ENCODE data around the gene TMCO4.
"Not testable (repeated sequence)": the region's sequence is repeated elsewhere in the genome, so short reads cannot be mapped to it uniquely, and the experiment has no call there.

Gene TMCO4

DNA sequence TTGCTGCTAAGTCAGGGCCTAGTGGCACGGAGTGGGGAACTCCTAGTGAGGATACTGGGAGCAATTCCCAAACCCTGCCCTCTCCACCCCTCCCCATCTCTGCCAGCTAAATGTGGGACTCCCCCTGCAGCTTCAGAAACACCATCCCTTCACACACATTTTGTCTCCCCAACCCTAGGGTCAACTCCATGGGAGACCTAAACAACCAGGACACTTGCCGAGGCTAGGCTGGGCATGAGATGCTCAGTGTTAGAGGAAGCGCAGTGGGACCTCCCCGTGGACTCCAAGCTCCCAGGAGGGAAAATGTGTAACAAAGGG lies 13.9 kb upstream of the TMCO4 start:
- no peak for DNase-seq

DNA sequence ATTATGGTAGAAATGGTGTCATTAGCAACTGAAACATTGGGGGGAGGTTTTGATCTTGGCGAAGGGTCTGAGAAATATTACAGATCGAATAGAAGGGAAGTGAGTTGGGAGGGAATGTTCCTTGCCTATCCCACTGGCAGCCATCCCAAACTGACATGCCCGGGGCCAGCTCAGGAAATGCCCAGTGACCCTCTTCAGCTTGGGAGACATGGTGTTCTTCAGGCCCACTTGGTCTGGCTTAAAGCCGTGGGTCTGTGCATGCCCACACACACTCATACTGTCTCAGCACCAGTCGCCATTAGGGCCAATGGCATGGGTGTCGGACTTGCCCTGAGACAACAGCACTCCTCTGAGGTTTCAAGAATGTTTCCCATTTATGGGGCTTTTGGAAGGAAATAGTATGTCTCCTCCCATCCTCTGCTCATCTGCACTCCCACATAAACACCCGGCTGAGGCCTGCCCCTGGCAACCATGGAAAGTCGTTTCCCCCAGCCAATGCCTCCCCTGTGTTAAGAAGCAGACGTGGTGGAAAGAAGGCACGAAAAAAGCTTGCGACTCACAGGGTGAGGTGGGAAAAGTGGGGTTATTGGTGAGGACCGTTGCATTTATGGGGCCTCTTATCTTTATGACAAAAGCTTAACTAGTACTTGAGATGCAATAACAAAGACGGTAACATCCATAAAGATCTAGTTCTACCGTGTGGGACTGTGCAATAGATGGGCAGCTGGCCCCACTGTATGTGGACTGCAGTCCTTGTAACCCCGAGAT lies 13.3 kb upstream of the TMCO4 start:
- DNase-seq, result no peak

DNA sequence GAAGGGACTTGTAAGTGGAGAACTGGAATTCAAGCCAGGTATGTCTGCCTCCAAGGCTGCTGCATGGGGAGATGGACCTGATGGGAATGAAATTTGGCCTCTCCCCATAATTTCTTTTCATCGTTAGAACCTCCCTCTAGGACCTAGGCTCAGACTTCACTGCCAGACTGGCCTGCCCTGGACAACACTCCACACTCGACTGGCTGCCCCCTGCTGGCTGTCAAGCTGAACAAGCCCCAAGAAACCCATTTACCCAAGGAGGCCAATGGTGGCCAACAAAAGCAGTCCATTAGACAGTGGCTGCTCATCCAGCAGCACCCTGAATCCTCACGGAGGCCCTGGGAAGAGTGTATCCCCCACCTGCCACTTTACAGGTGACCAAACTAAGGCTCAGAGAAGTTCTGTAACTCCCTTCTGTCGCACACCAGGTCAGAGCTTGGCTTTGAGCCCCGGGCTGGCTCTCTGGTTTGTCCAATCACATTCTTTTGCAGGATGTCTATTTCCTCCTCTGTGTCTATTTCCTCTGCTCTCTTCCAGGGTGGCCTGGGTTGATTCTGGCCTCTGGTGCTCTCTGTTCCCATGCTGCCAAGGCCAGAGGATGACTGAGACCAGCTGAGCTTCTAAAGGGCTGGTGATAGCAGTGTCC lies 11.6 kb upstream of the TMCO4 start:
- peak in 1 of 56 donors; percentile 7 for DNase-seq

DNA sequence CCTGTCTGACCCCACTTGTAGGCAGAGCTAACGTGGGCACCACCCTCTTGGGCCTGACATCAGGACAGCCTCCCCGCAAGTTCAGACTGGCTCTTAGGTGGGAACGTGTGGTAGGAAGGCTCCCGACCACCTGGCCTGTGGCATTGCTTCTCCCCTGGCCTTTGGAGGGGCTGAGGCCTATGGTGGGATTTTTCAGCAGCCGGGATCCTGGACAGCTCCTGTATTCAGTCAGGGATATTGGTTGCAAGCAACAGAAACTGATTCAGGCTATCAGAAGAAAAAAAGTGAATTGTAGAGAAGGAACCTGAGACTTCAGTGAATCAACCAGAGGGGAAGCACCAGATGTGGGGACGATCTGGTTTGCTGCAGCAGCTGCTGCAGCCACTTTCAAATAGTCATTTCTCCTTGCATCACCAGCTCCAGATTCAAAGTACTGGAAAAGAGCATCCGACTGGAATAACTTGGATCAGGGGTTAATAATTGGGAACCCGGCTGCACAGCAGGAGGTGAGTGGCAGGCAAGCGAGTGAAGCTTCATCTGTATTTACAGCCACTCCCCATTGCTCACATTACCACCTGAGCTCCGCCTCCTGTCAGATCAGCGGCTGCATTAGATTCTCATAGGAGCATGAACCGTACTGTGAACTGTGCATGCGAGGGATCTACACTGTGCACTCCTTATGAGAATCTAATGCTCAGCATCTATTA lies 9.5 kb upstream of the TMCO4 start:
- no peak for DNase-seq

DNA sequence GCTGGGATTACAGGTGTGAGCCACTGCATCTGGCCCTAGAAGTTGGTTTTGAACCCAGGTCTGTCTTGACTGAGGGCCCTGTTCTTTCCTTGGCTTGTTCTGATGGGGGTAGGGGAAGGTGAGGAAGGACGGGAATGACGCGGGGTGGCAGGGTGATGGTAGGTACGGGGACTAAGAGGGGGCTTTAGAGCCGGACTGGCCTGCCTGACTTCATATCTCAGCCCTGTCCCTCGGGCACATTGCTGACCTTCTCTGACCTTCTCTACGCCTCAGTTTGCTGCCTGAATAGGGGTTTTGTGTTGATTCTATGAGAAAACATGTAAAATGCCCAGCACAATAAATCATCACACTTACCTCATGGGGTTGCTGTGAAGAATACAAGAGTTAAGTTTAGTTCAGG lies 8.6 kb upstream of the TMCO4 start:
- no peak for DNase-seq

DNA sequence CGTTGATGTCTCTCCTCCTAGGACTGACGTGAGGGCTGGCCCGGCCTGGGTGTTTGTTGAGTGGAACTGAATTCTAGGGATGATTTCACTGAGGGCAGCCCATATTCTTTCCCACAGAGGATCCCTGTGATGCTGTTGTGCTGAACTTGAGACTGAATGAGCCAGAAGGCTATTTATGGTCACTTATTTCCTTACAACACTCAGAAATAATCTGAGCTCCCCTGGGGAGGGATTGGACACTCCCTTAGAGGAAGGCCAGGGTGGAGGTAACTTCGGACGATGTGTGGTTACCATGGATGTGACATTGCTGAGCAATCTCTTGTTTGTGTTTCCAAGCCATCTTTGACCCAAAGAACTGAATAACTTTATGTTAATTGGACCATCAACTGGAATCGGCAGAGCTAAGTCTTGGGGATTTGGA lies 5.1 kb upstream of the TMCO4 start:
- DNase-seq, result no peak

DNA sequence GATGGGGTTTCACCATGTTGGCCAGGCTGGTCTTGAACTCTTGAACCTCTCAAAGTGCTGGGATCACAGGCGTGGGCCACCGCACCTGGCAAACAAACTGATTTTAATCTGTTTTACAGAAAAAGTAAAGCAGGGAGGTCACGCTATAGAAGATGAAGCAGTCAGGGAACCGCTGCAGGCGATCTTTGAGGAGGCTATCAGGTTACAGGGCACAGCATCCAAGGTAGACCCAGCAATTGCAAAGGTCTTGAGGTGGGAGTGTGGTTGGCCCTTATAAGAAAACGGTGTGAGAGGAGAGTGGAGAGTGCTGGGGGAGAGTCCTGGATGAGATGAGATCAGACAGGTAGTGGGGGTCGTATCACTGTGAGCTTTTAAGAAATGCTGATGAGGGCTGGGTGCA lies 2.6 kb upstream of the TMCO4 start:
- no peak for DNase-seq

DNA sequence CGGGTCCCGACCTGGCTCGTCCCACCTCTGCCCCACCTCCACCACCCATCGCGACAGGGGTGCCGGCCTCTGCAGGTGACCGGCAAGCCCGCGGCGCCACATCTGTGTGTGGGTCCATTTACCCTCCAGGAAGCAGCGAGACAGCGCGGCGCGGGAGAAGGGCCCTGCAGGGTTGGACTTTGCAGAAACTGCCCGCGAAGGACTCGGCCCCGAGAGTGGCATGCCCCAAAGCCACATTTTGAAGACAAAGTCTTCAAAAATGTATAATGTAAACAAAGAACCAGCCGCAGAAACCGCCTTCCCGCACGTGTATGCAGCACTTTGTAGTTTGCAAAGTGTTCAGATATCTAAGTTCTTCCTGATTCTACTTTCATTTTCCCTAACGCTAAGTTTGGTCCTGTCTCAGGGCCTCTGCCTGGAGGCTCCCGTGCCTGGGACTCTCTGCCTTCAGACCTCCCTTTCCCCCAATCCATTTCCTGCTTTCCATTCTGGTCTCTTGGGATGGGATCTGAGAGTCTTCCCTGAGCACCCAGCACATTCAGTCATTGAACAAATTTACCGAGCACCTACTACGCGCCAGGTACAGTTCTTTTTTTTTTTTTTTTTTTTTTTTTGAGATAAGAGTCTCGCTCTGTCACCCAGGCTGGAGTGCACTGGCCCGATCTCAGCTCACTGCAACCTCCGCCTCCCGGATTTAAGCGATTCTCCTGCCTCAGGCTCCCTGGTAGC lies 524 bp upstream of the TMCO4 start:
- DNase-seq, result peak in 4 of 56 donors; percentile 1 to 20 (median 4)

DNA sequence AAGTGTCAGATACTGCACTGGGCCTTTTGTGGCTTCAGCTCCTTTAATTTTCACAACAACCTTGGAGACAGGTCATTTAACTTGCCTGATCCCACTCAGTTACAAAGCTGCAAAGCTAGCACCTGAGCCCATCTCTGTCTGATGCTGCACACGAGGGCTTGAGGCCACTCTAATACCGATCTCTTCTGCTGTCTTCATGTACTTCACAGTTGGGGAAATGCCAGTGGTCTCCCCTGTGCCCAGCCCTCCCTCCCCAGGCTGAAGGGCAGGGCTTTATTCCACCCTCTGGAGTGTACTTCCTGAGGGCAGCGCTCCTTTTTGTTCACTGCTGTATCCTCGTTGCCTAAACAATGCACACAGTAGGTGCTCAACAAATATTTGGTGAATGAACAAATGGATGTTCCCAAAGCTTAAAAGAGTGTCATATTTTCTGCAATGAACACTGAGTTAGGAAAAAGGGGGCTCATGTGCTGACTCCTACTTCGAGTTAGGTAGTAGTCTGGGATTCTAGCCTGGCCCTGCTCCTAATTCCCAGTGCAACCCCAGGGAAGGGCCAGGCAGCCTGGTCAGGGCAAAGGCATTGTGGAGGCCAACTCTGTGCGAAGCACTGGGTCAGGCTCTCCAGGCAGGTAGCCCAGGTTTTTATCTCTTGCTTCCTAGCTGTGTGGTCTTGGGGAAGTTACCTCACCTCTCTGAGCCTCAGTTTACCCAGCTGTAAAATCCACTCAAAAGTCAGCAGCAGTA lies 1.1 kb downstream of the TMCO4 start:
- DNase-seq, result no peak

DNA sequence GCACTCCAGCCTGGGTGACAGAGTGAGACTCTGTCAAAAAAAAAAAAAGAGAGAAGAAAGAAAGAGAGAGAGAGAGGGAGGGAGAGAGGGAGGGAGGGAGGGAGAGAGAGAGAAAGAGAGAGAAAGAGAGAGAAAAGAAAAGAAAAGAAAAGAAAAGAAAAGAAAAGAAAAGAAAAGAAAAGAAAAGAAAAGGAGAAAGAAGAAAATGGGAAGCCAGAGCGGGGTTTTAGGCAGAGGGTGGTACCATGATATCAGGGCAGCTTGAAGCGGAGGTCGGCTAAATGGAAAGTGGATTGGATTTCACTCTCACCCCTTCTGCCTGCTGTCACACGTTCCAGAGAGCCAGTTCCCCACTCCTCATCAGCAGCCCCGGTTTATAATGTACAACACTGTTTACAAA lies 1.9 kb downstream of the TMCO4 start:
- DNase-seq, result no peak

DNA sequence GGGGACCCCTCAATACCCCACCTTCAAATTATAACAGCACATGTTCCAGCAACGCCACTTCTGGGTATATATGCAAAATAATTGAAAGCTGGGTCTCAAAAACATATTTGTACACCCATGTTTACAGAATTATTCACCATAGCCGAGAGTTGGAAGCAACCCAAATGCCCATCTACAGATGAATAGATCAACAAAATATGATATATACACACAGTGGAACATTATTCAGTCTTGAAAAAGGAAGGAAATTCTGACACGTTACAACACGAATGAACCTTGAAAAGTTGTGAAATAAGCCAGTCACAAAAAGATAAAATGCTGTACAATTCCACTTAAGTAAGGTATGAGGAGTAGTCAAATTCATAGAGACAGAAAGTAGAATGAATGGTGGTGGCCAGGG lies 5.1 kb downstream of the TMCO4 start:
- DNase-seq, result no peak

DNA sequence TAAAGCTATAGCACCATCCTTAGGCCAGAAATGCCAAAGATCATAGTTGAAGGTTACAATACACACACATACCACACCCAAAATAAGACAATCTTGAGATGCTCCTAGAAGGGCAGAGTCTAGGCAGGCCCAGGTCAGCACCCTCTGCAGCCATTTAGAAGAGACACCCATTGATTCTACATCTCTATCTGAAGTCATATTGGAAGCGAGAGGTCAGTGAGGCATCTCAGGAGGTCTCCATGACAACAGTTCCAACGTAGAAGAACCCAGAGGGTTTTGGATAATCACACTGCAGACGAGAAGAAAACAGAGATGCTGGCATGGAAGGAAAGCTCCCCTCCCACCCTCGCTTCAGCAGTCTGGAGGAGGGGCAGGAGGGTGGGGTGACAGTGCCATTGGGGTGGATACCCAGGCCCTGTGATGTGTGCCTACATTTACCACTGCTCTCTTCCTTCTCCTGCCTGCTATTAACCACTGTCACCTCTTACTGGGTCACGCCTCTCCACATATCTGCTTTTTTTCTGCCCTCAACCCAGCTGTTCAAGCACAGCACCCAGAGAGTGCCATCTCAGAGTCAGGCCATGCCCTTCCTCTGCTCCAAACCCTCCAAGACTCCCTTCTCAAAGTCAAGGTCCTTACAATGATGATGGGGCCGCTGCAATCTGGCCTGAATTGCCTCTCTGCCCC lies 6.2 kb downstream of the TMCO4 start:
- DNase-seq, result no peak

DNA sequence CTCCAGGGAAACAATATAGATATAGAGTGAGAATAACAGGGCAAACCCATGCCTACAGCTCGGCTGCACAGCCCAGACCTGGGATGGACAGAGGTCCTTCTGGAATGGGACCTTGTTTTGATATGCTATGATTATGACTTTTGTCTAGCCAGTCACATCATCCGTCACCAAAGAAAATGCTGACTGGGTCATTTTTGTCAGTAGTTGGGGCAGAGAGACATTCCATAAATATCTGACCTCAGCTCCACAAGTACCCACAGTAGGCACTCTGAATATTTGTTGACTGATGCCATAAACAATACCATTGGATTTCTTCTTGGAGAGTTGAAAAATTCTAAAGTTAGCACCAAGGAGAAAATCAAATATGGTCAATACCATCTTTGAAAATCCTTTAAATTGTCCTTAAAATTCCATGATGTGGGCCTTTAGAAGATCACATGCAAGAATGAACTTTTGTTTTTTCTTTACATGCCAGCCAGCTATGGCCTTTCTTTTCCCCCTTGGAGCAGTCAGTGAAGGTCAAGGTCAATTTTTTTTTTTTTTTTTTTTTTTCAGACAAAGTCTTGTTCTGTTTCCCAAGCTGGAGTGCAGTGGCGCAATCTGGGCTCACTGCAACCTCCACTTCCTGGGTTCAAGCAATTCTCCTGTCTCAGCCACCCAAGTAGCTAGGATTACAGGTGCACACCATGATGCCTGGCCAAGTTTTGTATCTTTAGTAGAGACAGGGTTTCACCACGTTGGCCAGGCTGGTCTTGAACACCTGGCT lies 7.3 kb downstream of the TMCO4 start:
- no peak for DNase-seq

DNA sequence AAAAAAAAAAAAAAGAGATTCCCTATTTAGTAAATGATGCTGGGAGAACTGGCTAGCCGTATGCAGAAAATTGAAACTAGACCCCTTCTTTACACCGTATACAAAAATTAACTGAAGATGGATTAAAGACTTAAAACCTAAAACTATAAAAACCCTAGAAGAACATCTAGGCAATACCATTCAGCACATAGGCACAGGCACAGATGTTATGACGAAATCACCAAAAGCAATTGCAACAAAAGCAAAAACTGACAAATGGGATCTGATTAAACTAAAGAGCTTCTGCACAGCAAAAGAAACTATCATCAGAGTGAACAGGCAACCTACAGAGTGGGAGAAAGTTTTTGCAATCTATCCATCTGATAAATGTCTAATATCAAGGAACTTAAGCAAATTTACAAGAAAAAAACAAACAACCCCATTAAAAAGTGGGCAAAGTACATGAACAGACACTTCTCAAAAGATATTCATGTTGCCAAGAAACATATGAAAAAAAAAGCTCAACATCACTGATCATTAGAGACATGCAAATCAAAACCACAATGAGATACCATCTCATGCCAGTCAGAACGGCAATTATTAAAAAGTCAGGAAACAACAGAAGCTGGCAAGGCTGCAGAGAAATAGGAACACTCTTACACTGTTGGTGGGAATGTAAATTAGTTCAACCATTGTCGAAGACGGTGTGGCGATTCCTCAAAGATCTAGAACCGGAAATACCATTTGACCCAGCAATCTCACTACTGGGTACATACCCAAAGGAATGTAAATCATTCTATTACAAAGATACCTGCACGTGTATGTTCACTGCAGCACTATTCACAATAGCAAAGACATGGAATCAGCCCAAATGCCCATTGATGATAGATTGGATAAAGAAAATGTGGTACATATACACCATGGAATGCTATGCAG lies 9.4 kb downstream of the TMCO4 start:
- not testable (repeated sequence) for DNase-seq

DNA sequence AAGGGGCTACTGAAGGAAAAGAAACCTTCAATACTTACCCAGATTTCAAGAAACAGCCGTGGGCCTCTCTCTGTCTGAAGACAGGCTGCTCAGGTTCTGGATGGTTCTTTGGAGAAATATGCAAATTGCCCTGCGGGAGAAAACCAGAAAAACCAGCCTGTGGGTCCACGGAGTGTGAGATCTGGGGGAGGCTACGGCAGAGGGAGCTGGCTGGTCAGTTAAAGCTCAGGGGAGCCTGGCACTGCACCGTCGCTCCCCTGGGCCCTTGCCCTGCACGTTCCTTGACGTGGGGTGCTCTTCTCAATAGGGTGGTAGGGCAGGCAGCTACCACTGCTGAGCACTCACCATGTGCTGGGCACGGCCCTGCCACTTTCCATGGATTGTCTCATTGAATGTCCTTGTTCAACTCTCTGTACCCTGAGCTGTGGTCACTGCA lies 12.7 kb downstream of the TMCO4 start:
- DNase-seq, result no peak

DNA sequence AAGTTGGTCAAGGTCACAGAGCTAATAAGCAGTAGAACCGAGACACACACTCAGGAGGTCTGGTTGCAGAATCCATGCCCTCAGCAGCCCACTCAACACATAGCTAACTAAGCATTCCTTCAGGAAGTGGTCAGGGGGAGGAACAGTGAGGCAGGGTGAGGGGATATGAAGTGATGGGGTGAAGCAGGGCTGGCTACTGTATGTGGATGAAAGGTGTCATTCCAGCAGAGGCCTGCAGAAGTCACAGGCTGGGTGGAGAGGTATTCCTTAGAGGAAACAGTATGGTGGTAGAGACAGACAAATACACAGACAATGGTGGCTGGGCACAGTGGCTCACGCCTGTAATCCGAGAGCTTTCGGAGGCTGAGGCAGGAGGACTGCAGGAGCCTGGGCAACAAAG lies 14.1 kb downstream of the TMCO4 start:
- no peak for DNase-seq

DNA sequence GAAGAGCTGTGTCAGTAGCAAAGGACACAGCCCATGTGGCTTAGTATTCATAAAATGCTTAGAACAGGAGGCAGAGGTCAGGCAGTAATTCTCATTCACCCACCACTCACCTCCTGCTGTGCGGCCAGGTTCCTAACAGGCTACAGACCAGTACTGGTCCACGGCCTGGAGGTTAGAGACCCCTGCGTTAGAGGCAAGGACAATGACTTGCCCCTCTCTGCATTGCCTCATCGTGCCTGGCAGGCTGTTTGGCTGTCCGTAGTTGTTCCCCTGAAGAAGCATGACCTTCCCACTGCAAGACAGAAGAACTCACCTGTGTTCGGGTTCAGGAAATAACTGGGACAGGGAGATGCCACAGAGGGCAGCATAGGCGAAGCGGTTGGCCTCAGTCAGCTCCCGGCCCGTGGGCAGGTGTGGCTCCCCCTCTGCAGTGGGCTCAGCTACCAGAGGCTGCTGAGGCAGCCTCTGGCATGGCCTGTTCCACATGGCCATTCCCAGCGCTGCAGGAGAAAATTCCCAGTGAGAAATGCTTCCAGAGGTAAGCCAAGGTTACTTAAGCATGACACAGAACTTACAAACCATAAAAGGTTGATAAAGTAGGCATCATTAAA lies 19.3 kb downstream of the TMCO4 start:
- no peak for DNase-seq

DNA sequence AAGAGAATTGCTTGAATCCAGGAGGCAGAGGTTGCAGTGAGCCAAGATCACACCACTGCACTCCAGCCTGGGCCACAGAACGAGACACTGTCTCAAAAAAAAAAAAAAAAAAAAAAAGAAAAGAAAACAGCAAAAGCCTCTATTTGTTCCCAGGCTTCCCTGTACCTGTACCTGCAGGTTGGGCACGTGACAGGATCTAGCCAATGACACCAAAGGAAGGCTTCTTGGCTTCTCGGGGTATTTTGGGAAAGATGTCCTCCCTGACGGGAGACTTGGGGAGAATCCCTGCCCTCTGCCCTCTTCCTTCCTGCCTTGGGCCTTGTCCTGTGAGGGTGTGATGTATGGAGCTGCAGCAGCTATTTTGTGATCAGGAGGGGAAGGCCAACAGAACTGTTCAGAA lies 22.8 kb downstream of the TMCO4 start:
- DNase-seq, result no peak

Measured in nucleus accumbens (tissue), 56 donors.